Fibroblast of lung (primary cell): Measurements from ENCODE around the gene NFAM1. TPM values are rescaled to one million over a fixed set of nuclear protein-coding genes. Genes with fewer than 3 reads are reported as not detected.

Experiments used
- DNase-seq, 2 donors: peaks; one replicate each; pipeline versions ENCODE4 v3.0.0 to v3.0.0-alpha.2; 2010; ENCODE audit warnings: low read depth in 2 of 2
- H2AFZ ChIP-seq: 2 replicates; pipeline ENCODE4 v1.5.1; 2012; ENCODE audit warnings: low read length, control low read depth, inconsistent platforms
- H3K27ac ChIP-seq: 2 replicates; pipeline ENCODE4 v1.5.1; 2011; ENCODE audit warnings: low read length, control low read depth; ENCODE audit not compliant: insufficient read depth
- H3K27me3 ChIP-seq: 2 replicates; pipeline ENCODE4 v1.5.1; 2011; ENCODE audit warnings: mild to moderate bottlenecking, low read length; ENCODE audit not compliant: control insufficient read depth, insufficient read depth
- H3K36me3 ChIP-seq: 2 replicates; pipeline ENCODE4 v1.5.1; 2011; ENCODE audit warnings: low read length; ENCODE audit not compliant: control insufficient read depth, insufficient read depth
- H3K4me1 ChIP-seq: 2 replicates; pipeline ENCODE4 v1.5.1; 2011; ENCODE audit warnings: low read length; ENCODE audit not compliant: control insufficient read depth, insufficient read depth; ENCODE audit errors: extremely low read depth
- H3K4me2 ChIP-seq: 2 replicates; pipeline ENCODE4 v1.5.1; 2011; ENCODE audit warnings: low read length, control low read depth; ENCODE audit not compliant: insufficient read depth; ENCODE audit errors: extremely low read depth
- H3K4me3 ChIP-seq, 4 experiments: fragments of 200-600 bp in 1 of 4; sonication (generic) in 1 of 4; replicated peaks in 1 of 4; 2 replicates each; pipeline ENCODE4 v1.5.1; 2011 to 2016; ENCODE audit warnings: low read length in 4 of 4, low read depth in 3 of 4, mild to moderate bottlenecking in 3 of 4, control low read depth in 2 of 4, inconsistent platforms in 1 of 4, mixed read lengths in 1 of 4; ENCODE audit not compliant: insufficient read depth in 1 of 4; ENCODE audit errors: control extremely low read depth in 1 of 4
- H3K79me2 ChIP-seq: 2 replicates; pipeline ENCODE4 v1.5.1; 2012; ENCODE audit warnings: mild to moderate bottlenecking, low read length, inconsistent platforms; ENCODE audit not compliant: control insufficient read depth, insufficient read depth
- H3K9ac ChIP-seq: 2 replicates; pipeline ENCODE4 v1.5.1; 2011; ENCODE audit warnings: mild to moderate bottlenecking, low read length, control low read depth; ENCODE audit not compliant: insufficient read depth
- H3K9me3 ChIP-seq: 2 replicates; pipeline ENCODE4 v1.5.1; 2012; ENCODE audit warnings: low read depth, low read length; ENCODE audit not compliant: control insufficient read depth, insufficient read depth
- H4K20me1 ChIP-seq: 2 replicates; pipeline ENCODE4 v1.5.1; 2011; ENCODE audit warnings: low read length; ENCODE audit not compliant: control insufficient read depth, insufficient read depth; ENCODE audit errors: extremely low read depth
- EZH2 ChIP-seq: IDR thresholded peaks from 2 replicates; pipeline ENCODE4 v1.5.1; 2012; ENCODE audit warnings: low read length, control low read depth, mild to moderate bottlenecking; ENCODE audit errors: missing control alignments
- polyA plus RNA-seq, 2 donors: library from polyadenylated mRNA; depleted of rRNA in 1 of 2; stranded (reverse) in 1 of 2; unstranded in 1 of 2; fragments of >200 nt; gene quantifications; 2 replicates each; pipeline ENCODE4 v1.2.1, GENCODE V29; 2011 to 2012; ENCODE audit warnings: missing spikeins in 1 of 2
- total RNA-seq: library from RNA; depleted of rRNA; stranded (reverse); fragments of >200 nt; gene quantifications from 2 replicates; pipeline ENCODE4 v1.2.1, GENCODE V29; 2014
- TF ChIP-seq, protein P1 (sequence below), 2 donors: IDR thresholded peaks in 1 of 2; conservative IDR thresholded peaks in 1 of 2; 1 replicate in 1 of 2; 2 replicates in 1 of 2; pipeline ENCODE4 v1.5.1; 2011 to 2012; ENCODE audit warnings: low read length in 2 of 2, control low read depth in 1 of 2, inconsistent platforms in 1 of 2, low read depth in 1 of 2, mild to moderate bottlenecking in 1 of 2

Gene NFAM1
- total and polyA plus RNA-seq, 2 donors (not counting 1 experiment from before 2014, with no cell fraction given): 0.17 TPM; not detected in 1

DNA sequence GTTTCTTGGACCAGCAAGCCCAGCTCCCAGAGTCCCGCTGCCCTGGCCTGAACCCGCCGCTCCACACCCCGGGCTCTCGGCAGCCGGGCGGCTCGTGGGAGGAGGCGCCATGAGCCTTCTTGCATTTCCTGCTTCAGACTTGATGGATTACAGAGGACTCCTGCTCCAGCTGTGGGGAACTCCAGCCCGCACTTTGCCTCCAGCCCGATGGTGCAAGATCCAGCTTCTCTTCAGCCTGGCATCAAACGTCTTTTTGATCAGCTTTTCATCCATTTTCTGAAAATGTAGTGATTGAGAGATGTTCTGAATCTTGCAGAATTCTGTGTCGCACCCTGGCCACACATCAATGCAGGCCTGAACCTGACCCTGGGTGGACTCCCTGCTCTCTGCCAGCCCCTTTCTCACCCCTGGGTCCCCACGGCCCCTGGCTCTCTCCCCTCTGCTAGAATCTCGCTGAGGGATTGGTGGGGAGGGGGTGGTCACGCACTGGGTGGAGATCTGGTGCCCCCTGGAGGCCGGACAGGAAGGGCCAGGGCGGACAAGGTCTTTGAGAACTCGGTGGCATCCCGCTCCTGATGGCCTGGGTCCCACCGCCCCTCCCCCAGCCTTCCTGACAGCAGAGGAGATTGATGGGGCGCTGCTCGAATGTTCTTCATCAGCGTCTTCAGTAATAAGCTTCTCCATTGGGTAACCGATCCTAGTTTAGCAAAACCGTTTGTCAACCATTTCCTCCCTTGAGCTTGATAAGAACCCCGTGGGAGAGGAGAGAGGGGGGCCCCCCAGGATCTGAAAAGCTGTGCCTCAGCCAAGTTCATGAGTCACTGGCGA, 12.1 kb upstream of the NFAM1 start:
- Histone ChIP-seq H4K20me1 (no peaks in the 10 kb centered on the region), H3K4me2 (peak overlapping the region; percentile 91), H3K36me3 (no peaks in the 10 kb centered on the region), H3K27ac (peak overlapping the region; percentile 4), H3K4me3 (peak overlapping the region; percentile 9 to 57 (median 32)), H3K4me1 (peaks cover 7% of the 10 kb centered on the region), H2AFZ (peak overlapping the region; percentile 89), H3K9me3 (no peaks in the 10 kb centered on the region), H3K79me2 (no peaks in the 10 kb centered on the region), H3K27me3 (no peaks in the 10 kb centered on the region), H3K9ac (no peak overlapping the region)
- TF ChIP-seq, protein P1, sequence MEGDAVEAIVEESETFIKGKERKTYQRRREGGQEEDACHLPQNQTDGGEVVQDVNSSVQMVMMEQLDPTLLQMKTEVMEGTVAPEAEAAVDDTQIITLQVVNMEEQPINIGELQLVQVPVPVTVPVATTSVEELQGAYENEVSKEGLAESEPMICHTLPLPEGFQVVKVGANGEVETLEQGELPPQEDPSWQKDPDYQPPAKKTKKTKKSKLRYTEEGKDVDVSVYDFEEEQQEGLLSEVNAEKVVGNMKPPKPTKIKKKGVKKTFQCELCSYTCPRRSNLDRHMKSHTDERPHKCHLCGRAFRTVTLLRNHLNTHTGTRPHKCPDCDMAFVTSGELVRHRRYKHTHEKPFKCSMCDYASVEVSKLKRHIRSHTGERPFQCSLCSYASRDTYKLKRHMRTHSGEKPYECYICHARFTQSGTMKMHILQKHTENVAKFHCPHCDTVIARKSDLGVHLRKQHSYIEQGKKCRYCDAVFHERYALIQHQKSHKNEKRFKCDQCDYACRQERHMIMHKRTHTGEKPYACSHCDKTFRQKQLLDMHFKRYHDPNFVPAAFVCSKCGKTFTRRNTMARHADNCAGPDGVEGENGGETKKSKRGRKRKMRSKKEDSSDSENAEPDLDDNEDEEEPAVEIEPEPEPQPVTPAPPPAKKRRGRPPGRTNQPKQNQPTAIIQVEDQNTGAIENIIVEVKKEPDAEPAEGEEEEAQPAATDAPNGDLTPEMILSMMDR (conservative IDR thresholded peaks at IDR 0.05 in 1 of 2, IDR thresholded peaks at IDR 0.05 in 1 of 2; ENCODE audit: low read depth in 1 of 2, low read length in 2 of 2): peak; percentile 76
- TF ChIP-seq EZH2: no peak
- peak; percentile 88 to 94 for DNase-seq

DNA sequence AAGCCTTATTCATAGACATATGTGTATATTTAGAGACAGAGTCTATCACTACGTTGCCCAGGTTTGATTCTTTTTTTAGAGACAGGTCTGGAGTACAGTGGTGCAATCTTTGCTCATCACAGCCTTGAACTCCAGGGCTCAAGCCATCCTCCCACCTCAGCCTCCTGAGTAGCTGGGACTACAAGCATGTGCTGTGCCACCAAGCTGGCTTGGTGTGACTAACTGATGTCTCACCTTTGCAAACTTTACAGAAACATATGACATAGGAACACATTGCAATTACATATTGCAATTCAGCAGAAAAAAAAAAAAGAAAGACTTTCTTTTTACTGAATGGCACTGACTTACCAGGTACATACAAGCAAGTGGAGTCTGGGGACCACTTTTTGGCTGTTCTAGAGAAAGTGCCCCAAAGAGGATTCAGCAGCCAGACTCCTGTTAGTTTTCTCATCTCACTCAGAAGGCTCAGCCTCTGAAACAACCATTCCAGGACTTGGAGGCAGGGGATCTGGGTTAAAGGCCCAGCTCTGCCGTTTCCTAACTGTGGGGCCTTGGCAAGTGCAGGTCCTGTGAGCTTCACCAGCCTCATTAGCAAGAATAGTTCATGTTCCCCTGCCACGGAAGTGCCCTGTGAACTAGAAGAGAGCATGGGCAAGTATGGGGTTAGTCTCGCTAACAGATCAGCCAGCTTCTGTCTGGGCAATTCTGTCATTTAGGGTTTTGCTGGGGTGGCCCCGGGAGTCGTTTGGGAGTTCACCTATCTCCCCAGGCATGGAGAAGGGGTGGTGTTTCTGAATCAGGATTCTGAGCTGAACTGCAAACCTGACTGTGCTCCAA, 11.3 kb upstream of the NFAM1 start:
- H3K4me3 ChIP-seq: peak overlapping the region in 1 of 4 experiments; percentile 57
- peak overlapping the region; percentile 91 for H3K4me2 ChIP-seq

More for the DNA sequence above, 11.3 kb upstream of the NFAM1 start:
- Histone ChIP-seq H3K9me3 (no peaks in the 10 kb centered on the region), H3K79me2 (no peaks in the 10 kb centered on the region), H3K36me3 (no peaks in the 10 kb centered on the region), H3K27ac (no peak overlapping the region), H3K9ac (no peak overlapping the region), H3K4me1 (peaks cover 7% of the 10 kb centered on the region), H4K20me1 (no peaks in the 10 kb centered on the region), H2AFZ (peak overlapping the region; percentile 89), H3K27me3 (no peaks in the 10 kb centered on the region)
- no peak for TF ChIP-seq EZH2
- TF ChIP-seq, protein P1 (conservative IDR thresholded peaks at IDR 0.05 in 1 of 2, IDR thresholded peaks at IDR 0.05 in 1 of 2; ENCODE audit: low read depth in 1 of 2, low read length in 2 of 2): no peak
- DNase-seq: no peak
